IMR-90 (cell line): ENCODE results near the gene ADAM12. TPM values are rescaled to one million over a fixed set of nuclear protein-coding genes. Genes with fewer than 3 reads are reported as not detected.

ENCODE experiments used
- ATAC-seq: fragments of 200-7000 bp; cut with Tn5 transposase; 2 replicates; pipeline ENCODE4 v1.9.1; 2020; ENCODE audit warnings: low read depth, mild to moderate bottlenecking, moderate library complexity
- BruUV-seq: library from RNA; stranded (reverse); fragments of 400-500 nt; replicated peaks from 2 replicates; lab custom pipeline; 2021; lab: Mats Ljungman, UMichigan
- CTCF ChIA-PET: fragments of 300-600 bp; formaldehyde crosslinking; extraction: SDS; loops from one replicate; lab custom pipeline; 2021; ENCODE audit warnings: antibody characterized with exemption; lab: Yijun Ruan, JAX
- POLR2A ChIA-PET: fragments of 300-600 bp; sonication (Branson Sonifier 250); formaldehyde crosslinking; loops from one replicate; lab custom pipeline; 2022; ENCODE audit warnings: antibody characterized with exemption; ENCODE audit not compliant: unreplicated experiment; lab: Charles Lee
- DNase-seq: peaks from one replicate; pipeline ENCODE4 v3.0.0; 2013
- H2AFZ ChIP-seq: replicated peaks from 2 replicates; pipeline ENCODE3; 2013; ENCODE audit warnings: low read length, mild to moderate bottlenecking; ENCODE audit not compliant: poor library complexity
- H2AK5ac ChIP-seq: 2 replicates; pipeline ENCODE4 v1.6.1; 2013; ENCODE audit warnings: low read depth, low read length, inconsistent platforms
- H2AK9ac ChIP-seq: replicated peaks from 2 replicates; pipeline ENCODE3; 2013; ENCODE audit warnings: mild to moderate bottlenecking, low read depth, low read length, moderate library complexity; ENCODE audit not compliant: poor library complexity
- H2BK120ac ChIP-seq: 2 replicates; pipeline ENCODE4 v1.6.1; 2013; ENCODE audit warnings: low read depth, low read length, inconsistent platforms
- H2BK15ac ChIP-seq: 3 replicates; pipeline ENCODE4 v1.6.1; 2013; ENCODE audit warnings: low read depth, low read length, inconsistent platforms
- H2BK20ac ChIP-seq: 2 replicates; pipeline ENCODE4 v1.6.1; 2013; ENCODE audit warnings: low read depth, mild to moderate bottlenecking, inconsistent platforms, low read length, moderate library complexity
- H2BK5ac ChIP-seq: 2 replicates; pipeline ENCODE4 v1.6.1; 2013; ENCODE audit warnings: mild to moderate bottlenecking, low read depth, low read length, inconsistent platforms; ENCODE audit not compliant: poor library complexity, severe bottlenecking
- H3K14ac ChIP-seq: replicated peaks from 2 replicates; pipeline ENCODE4 v1.6.1; 2013; ENCODE audit warnings: low read depth, low read length, inconsistent platforms
- H3K18ac ChIP-seq: 2 replicates; pipeline ENCODE4 v1.6.1; 2013; ENCODE audit warnings: low read depth, low read length, control low read depth
- H3K23ac ChIP-seq: 2 replicates; pipeline ENCODE4 v1.6.1; 2013; ENCODE audit warnings: low read depth, low read length, inconsistent platforms
- H3K27ac ChIP-seq: 2 replicates; pipeline ENCODE4 v1.5.1; 2013; ENCODE audit warnings: mild to moderate bottlenecking, control low read depth, low read length; ENCODE audit not compliant: insufficient read depth
- H3K27me3 ChIP-seq: 2 replicates; pipeline ENCODE4 v1.6.1; 2013; ENCODE audit warnings: low read length; ENCODE audit not compliant: control insufficient read depth, insufficient read depth
- H3K36me3 ChIP-seq: 2 replicates; pipeline ENCODE4 v1.6.1; 2013; ENCODE audit warnings: low read length, mixed read lengths; ENCODE audit not compliant: control insufficient read depth, insufficient read depth
- H3K4ac ChIP-seq: 2 replicates; pipeline ENCODE4 v1.6.1; 2013; ENCODE audit warnings: low read depth, low read length, inconsistent platforms
- H3K4me1 ChIP-seq: 2 replicates; pipeline ENCODE4 v1.6.1; 2013; ENCODE audit warnings: low read length, mixed read lengths; ENCODE audit not compliant: control insufficient read depth, insufficient read depth
- H3K4me2 ChIP-seq: 2 replicates; pipeline ENCODE4 v1.6.1; 2013; ENCODE audit warnings: low read depth, mild to moderate bottlenecking, control low read depth, low read length, moderate library complexity
- H3K4me3 ChIP-seq: 2 replicates; pipeline ENCODE4 v1.5.1; 2013; ENCODE audit warnings: low read depth, mild to moderate bottlenecking, control low read depth, low read length, moderate library complexity; ENCODE audit not compliant: insufficient read depth
- H3K56ac ChIP-seq: 2 replicates; pipeline ENCODE4 v1.6.1; 2013; ENCODE audit warnings: low read length, inconsistent platforms; ENCODE audit not compliant: insufficient read depth; ENCODE audit errors: extremely low read depth
- H3K79me1 ChIP-seq, 2 experiments: 2 replicates each; pipeline ENCODE4 v1.6.1; 2013; ENCODE audit warnings: low read length in 2 of 2, inconsistent platforms in 1 of 2, low read depth in 1 of 2
- H3K9ac ChIP-seq: 2 replicates; pipeline ENCODE4 v1.6.1; 2013; ENCODE audit warnings: low read depth, low read length, control low read depth
- H3K9me1 ChIP-seq: 2 replicates; pipeline ENCODE4 v1.6.1; 2013; ENCODE audit warnings: low read length, inconsistent platforms; ENCODE audit not compliant: insufficient read depth
- H3K9me3 ChIP-seq: 2 replicates; pipeline ENCODE4 v1.6.1; 2013; ENCODE audit warnings: low read length; ENCODE audit not compliant: control insufficient read depth, insufficient read depth
- H4K20me1 ChIP-seq: 2 replicates; pipeline ENCODE4 v1.6.1; 2013; ENCODE audit warnings: low read length, inconsistent platforms; ENCODE audit not compliant: insufficient read depth
- H4K5ac ChIP-seq: 2 replicates; pipeline ENCODE4 v1.6.1; 2013; ENCODE audit warnings: mild to moderate bottlenecking, low read depth, low read length, control low read depth
- H4K8ac ChIP-seq, 2 experiments: 2 replicates each; pipeline ENCODE4 v1.6.1; 2013; ENCODE audit warnings: low read depth in 2 of 2, low read length in 2 of 2, control low read depth in 1 of 2, inconsistent platforms in 1 of 2
- H4K91ac ChIP-seq: 2 replicates; pipeline ENCODE4 v1.6.1; 2013; ENCODE audit warnings: low read depth, low read length, inconsistent platforms; ENCODE audit not compliant: insufficient read depth
- CEBPB ChIP-seq: IDR thresholded peaks from 2 replicates; pipeline ENCODE4 v1.6.1; 2012; ENCODE audit warnings: low read depth, low read length, improper control_type of control experiment
- CHD1 ChIP-seq: IDR thresholded peaks from 2 replicates; pipeline ENCODE4 v1.6.1; 2012; ENCODE audit warnings: low read depth, low read length, improper control_type of control experiment
- FOS ChIP-seq: fragments of 150-350 bp; IDR thresholded peaks from 2 replicates; pipeline ENCODE4 v1.6.1; 2016; ENCODE audit warnings: low read depth, low read length
- MAFK ChIP-seq: IDR thresholded peaks from 2 replicates; pipeline ENCODE4 v1.6.1; 2012; ENCODE audit warnings: low read depth, low read length, improper control_type of control experiment
- MAZ ChIP-seq: IDR thresholded peaks from 2 replicates; pipeline ENCODE4 v1.6.1; 2012; ENCODE audit warnings: low read depth, mild to moderate bottlenecking, low read length, improper control_type of control experiment, moderate library complexity, borderline replicate concordance
- MXI1 ChIP-seq: IDR thresholded peaks from 2 replicates; pipeline ENCODE4 v1.6.1; 2012; ENCODE audit warnings: low read depth, mild to moderate bottlenecking, low read length, moderate library complexity, borderline replicate concordance
- NFE2L2 ChIP-seq: fragments of 150-350 bp; IDR thresholded peaks from 2 replicates; pipeline ENCODE4 v1.6.1; 2016; ENCODE audit warnings: low read depth, mild to moderate bottlenecking, low read length
- POLR2A ChIP-seq: IDR thresholded peaks from 2 replicates; pipeline ENCODE4 v1.6.1; 2012; ENCODE audit warnings: mild to moderate bottlenecking, low read depth, low read length
- RAD21 ChIP-seq: IDR thresholded peaks from 2 replicates; pipeline ENCODE4 v1.6.1; 2012; ENCODE audit warnings: low read length, improper control_type of control experiment
- RCOR1 ChIP-seq: IDR thresholded peaks from 2 replicates; pipeline ENCODE4 v1.6.1; 2012; ENCODE audit warnings: mild to moderate bottlenecking, low read length, improper control_type of control experiment; ENCODE audit not compliant: insufficient replicate concordance
- RFX5 ChIP-seq: IDR thresholded peaks from 2 replicates; pipeline ENCODE4 v1.8.0; 2012; ENCODE audit warnings: low read depth, mild to moderate bottlenecking, low read length, moderate library complexity
- SMC3 ChIP-seq: fragments of 150-350 bp; IDR thresholded peaks from 2 replicates; pipeline ENCODE4 v1.6.1; 2016; ENCODE audit warnings: low read depth, mild to moderate bottlenecking, antibody characterized with exemption, low read length, moderate library complexity
- WGBS, 2 experiments: methylation state at CpG; one replicate each; pipeline versions ENCODE4 v1.1.5 to v1.1.7; 2013; ENCODE audit warnings: missing lambda C conversion rate in 2 of 2; ENCODE audit not compliant: insufficient read length in 1 of 2; ENCODE audit errors: extremely low coverage in 2 of 2; 5-methylcytosine and 5-hydroxymethylcytosine counted together
- dilution Hi-C: fragments of 300-500 bp; cut with HindIII; formaldehyde crosslinking; loops from one replicate; pipeline ENCODE4 v1.14.3; 2018; ENCODE audit warnings: low sequenced_read_pairs; ENCODE audit not compliant: unreplicated experiment
- in situ Hi-C: fragments of 300-500 bp; cut with MboI; formaldehyde crosslinking; loops from 3 replicates; pipeline ENCODE4 v1.14.3; 2019; ENCODE audit warnings: low sequenced_read_pairs, inconsistent platforms, mixed read lengths
- intact Hi-C: fragments of 100-400 bp; cut with micrococcal nuclease; formaldehyde crosslinking; loops from 2 replicates; pipeline ENCODE4 v1.10.0; 2022
- polyA plus RNA-seq, 3 experiments: library from polyadenylated mRNA; depleted of rRNA; stranded (reverse); fragments of >200 nt; gene quantifications; 2 replicates each; pipeline ENCODE4 v1.2.3, GENCODE V29; 2012; ENCODE audit warnings: low replicate concordance in 1 of 3
- total RNA-seq: library from RNA; depleted of rRNA; stranded (reverse); fragments of >200 nt; gene quantifications from 2 replicates; pipeline ENCODE4 v1.2.3, GENCODE V29; 2012
- TF ChIP-seq, protein P1 (sequence below): fragments of 150-350 bp; IDR thresholded peaks from 2 replicates; pipeline ENCODE4 v1.6.1; 2016; ENCODE audit warnings: low read depth, mild to moderate bottlenecking, low read length, moderate library complexity, borderline replicate concordance
- TF ChIP-seq, protein P2 (sequence below): conservative IDR thresholded peaks from 2 replicates; pipeline ENCODE4 v1.5.1; 2012; ENCODE audit warnings: mild to moderate bottlenecking, low read depth, low read length, improper control_type of control experiment

The ADAM12 gene
- total and polyA plus RNA-seq, 2 of the 4 experiments (the other 2 are of a cell fraction), result 9.6 to 10.2 TPM

DNA sequence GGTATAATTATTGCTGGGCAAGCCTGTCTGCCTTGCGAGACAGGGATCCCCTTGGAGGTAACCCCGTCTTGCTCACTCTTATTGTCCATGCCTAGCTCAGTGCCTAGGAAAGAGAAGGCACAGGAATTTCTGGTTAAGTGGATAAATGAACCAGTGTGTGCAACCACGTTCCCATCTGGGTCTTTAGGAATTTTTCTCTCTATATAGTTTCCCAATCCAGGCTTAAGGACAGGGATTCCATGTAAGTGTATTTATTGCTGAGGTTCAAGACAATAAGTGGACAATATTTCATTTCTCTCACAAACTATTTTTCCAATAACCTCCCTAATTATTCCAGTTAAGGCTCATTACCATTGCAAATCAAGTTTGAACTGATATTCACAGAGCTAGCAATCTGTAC is 8.9 kb upstream of the ADAM12 start (continued):
- TF ChIP-seq, protein P1, sequence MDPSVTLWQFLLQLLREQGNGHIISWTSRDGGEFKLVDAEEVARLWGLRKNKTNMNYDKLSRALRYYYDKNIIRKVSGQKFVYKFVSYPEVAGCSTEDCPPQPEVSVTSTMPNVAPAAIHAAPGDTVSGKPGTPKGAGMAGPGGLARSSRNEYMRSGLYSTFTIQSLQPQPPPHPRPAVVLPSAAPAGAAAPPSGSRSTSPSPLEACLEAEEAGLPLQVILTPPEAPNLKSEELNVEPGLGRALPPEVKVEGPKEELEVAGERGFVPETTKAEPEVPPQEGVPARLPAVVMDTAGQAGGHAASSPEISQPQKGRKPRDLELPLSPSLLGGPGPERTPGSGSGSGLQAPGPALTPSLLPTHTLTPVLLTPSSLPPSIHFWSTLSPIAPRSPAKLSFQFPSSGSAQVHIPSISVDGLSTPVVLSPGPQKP, result no peak
- TF ChIP-seq CHD1, result no peak

DNA sequence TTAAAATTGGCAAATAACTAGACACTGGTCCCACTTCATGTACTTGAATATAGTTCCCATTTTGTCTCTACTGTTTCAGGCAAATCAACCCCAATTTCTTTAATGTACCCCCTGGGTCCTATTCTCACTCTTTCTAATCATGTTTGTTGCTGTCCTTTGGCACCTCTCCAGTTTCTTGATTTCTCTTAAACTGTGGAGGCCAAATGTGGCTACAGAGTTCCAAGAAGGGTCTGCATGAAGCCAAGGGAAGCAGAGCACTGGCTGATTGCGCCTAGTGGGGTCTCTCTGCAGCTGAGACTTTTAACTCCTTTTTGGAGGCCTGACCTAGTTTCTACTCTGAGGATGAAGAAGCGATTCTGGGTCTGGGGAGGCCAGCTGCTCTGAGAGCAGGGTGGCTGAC is 6.7 kb upstream of the ADAM12 start:
- H3K23ac ChIP-seq, result no peak overlapping the region
- ChIA-PET CTCF (no interaction called here), POLR2A (no interaction called here)
- no CpG with 5 or more reads among the region's 2 CpGs for WGBS, 2 experiments
- no peak overlapping the region for H4K5ac ChIP-seq
- dilution Hi-C loops, result no loop called here
- peaks cover 9% of the 10 kb centered on the region for H3K4me1 ChIP-seq
- H3K27ac ChIP-seq, result no peak overlapping the region
- no peak overlapping the region for H3K4me3 ChIP-seq
- no peak overlapping the region for H2BK20ac ChIP-seq
- no peaks in the 10 kb centered on the region; the same call in 1 of the 2 replicates for H4K20me1 ChIP-seq
- H3K18ac ChIP-seq, result no peak overlapping the region
- H2BK120ac ChIP-seq, result no peak overlapping the region
- H3K14ac ChIP-seq, result no peak overlapping the region
- no peak overlapping the region for H2BK5ac ChIP-seq
- no peak for ATAC-seq
- H3K9me3 ChIP-seq, result peaks cover 2% of the 10 kb centered on the region; the same call in 1 of the 2 replicates
- no peak overlapping the region for H3K56ac ChIP-seq
- no peak overlapping the region for H2AK9ac ChIP-seq
- no peak for DNase-seq
- in situ Hi-C loops, result loop anchor here (5.0 kb wide), 1 partner anchor 102 kb away; no protein-coding TSS in a partner anchor
- no peaks in the 10 kb centered on the region for H3K36me3 ChIP-seq
- no peaks in the 10 kb centered on the region for H3K79me1 ChIP-seq
- H2AK5ac ChIP-seq, result no peak overlapping the region
- intact Hi-C loops, result loop anchor here (5.0 to 10.0 kb wide), 2 partner anchors 62 to 1880 kb away; no protein-coding TSS in a partner anchor
- H3K9ac ChIP-seq, result no peak overlapping the region
- no TSS peak for BruUV-seq
- H2AFZ ChIP-seq, result no peak overlapping the region
- no peak overlapping the region for H4K91ac ChIP-seq
- H3K27me3 ChIP-seq, result no peaks in the 10 kb centered on the region
- H3K4ac ChIP-seq, result no peak overlapping the region
- H3K9me1 ChIP-seq, result peaks cover 5% of the 10 kb centered on the region; the same call in 1 of the 2 replicates
- H3K4me2 ChIP-seq, result no peak overlapping the region
- no peak overlapping the region for H2BK15ac ChIP-seq
- no peak overlapping the region for H4K8ac ChIP-seq
- TF ChIP-seq SMC3 (no peak), NFE2L2 (no peak), POLR2A (no peak), RFX5 (no peak), RCOR1 (no peak), CHD1 (no peak), MAZ (no peak), MAFK (no peak), RAD21 (no peak), MXI1 (no peak), FOS (no peak), CEBPB (no peak)
- TF ChIP-seq, protein P1, result no peak
- TF ChIP-seq, protein P2, sequence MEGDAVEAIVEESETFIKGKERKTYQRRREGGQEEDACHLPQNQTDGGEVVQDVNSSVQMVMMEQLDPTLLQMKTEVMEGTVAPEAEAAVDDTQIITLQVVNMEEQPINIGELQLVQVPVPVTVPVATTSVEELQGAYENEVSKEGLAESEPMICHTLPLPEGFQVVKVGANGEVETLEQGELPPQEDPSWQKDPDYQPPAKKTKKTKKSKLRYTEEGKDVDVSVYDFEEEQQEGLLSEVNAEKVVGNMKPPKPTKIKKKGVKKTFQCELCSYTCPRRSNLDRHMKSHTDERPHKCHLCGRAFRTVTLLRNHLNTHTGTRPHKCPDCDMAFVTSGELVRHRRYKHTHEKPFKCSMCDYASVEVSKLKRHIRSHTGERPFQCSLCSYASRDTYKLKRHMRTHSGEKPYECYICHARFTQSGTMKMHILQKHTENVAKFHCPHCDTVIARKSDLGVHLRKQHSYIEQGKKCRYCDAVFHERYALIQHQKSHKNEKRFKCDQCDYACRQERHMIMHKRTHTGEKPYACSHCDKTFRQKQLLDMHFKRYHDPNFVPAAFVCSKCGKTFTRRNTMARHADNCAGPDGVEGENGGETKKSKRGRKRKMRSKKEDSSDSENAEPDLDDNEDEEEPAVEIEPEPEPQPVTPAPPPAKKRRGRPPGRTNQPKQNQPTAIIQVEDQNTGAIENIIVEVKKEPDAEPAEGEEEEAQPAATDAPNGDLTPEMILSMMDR, result no peak
